GM23338 (cell line): ENCODE results near the gene KIF25. TPM values are rescaled to one million over a fixed set of nuclear protein-coding genes. Genes with fewer than 3 reads are reported as not detected.

Source experiments
- ATAC-seq: fragments of 200-7000 bp; cut with Tn5 transposase; 3 replicates; pipeline ENCODE4 v1.9.1; 2020
- DNase-seq: peaks from one replicate; pipeline ENCODE4 v3.0.0-alpha.2; 2015; ENCODE audit warnings: low spot score
- H2AFZ ChIP-seq: fragments of 200-600 bp; sonication (generic); 2 replicates; pipeline ENCODE4 v1.8.0; 2016; ENCODE audit warnings: antibody characterized with exemption, mild to moderate bottlenecking, moderate library complexity
- H3F3A ChIP-seq: fragments of 200-600 bp; sonication (generic); replicated peaks from 2 replicates; pipeline ENCODE4 v1.8.0; 2017; ENCODE audit warnings: antibody characterized with exemption, mixed run types, low read depth
- H3K27ac ChIP-seq: fragments of 200-600 bp; sonication (generic); 2 replicates; pipeline ENCODE4 v1.6.1; 2016; ENCODE audit warnings: low read depth
- H3K27me3 ChIP-seq: fragments of 200-600 bp; sonication (generic); 2 replicates; pipeline ENCODE4 v1.8.0; 2016; ENCODE audit warnings: mild to moderate bottlenecking, mixed run types, moderate library complexity; ENCODE audit not compliant: insufficient read depth
- H3K36me3 ChIP-seq: fragments of 200-600 bp; sonication (generic); 2 replicates; pipeline ENCODE4 v1.8.0; 2016; ENCODE audit warnings: mild to moderate bottlenecking; ENCODE audit not compliant: insufficient read depth
- H3K4me1 ChIP-seq: fragments of 200-600 bp; sonication (generic); 2 replicates; pipeline ENCODE4 v1.8.0; 2016; ENCODE audit warnings: mild to moderate bottlenecking, moderate library complexity; ENCODE audit not compliant: insufficient read depth
- H3K4me2 ChIP-seq: fragments of 200-600 bp; sonication (generic); 2 replicates; pipeline ENCODE4 v1.7.1; 2017; ENCODE audit warnings: mixed run types
- H3K4me3 ChIP-seq: fragments of 200-600 bp; sonication (generic); 2 replicates; pipeline ENCODE4 v1.6.1; 2016; ENCODE audit warnings: mixed run types
- H3K79me2 ChIP-seq: fragments of 200-600 bp; sonication (generic); replicated peaks from 2 replicates; pipeline ENCODE4 v1.8.0; 2017; ENCODE audit warnings: mild to moderate bottlenecking; ENCODE audit not compliant: insufficient read depth
- H3K9me2 ChIP-seq: fragments of 200-600 bp; sonication (generic); 2 replicates; pipeline ENCODE4 v1.8.0; 2017; ENCODE audit not compliant: insufficient read depth
- H4K20me1 ChIP-seq: fragments of 200-600 bp; sonication (generic); replicated peaks from 2 replicates; pipeline ENCODE4 v1.8.0; 2017; ENCODE audit warnings: mild to moderate bottlenecking; ENCODE audit not compliant: insufficient read depth
- H3K27ac Mint-ChIP-seq: 2 replicates; pipeline ENCODE4 v1.8.0; 2020; ENCODE audit warnings: inconsistent platforms, mild to moderate bottlenecking, moderate library complexity, mixed read lengths
- H3K27me3 Mint-ChIP-seq: 3 replicates; pipeline ENCODE4 v1.8.0; 2022; ENCODE audit warnings: low read depth, mild to moderate bottlenecking, moderate library complexity, mixed read lengths, inconsistent platforms; ENCODE audit not compliant: insufficient read depth, poor library complexity
- H3K36me3 Mint-ChIP-seq: 3 replicates; pipeline ENCODE4 v1.8.0; 2021; ENCODE audit warnings: low read depth, mild to moderate bottlenecking, inconsistent platforms, moderate library complexity, mixed read lengths
- H3K4me1 Mint-ChIP-seq: 3 replicates; pipeline ENCODE4 v1.8.0; 2020; ENCODE audit warnings: mild to moderate bottlenecking, inconsistent platforms, mixed read lengths
- H3K4me3 Mint-ChIP-seq: 3 replicates; pipeline ENCODE4 v1.8.0; 2021; ENCODE audit warnings: moderate library complexity, mild to moderate bottlenecking, inconsistent platforms, mixed read lengths
- H3K9me3 Mint-ChIP-seq: 3 replicates; pipeline ENCODE4 v1.8.0; 2020; ENCODE audit warnings: moderate library complexity, mild to moderate bottlenecking, inconsistent platforms, mixed read lengths
- EZH2 ChIP-seq: fragments of 200-600 bp; sonication (generic); IDR thresholded peaks from one replicate; pipeline ENCODE4 v1.8.0; 2017; ENCODE audit warnings: antibody characterized with exemption, mild to moderate bottlenecking, low read depth; ENCODE audit not compliant: unreplicated experiment
- JUNB ChIP-seq: IDR thresholded peaks from one replicate; pipeline ENCODE4 v1.6.1; 2016; ENCODE audit warnings: antibody characterized with exemption; ENCODE audit not compliant: unreplicated experiment
- polyA plus RNA-seq: library from polyadenylated mRNA; unstranded; fragments of >200 nt; fragmentation: Nextera tagmentation; extraction: Ambion mirVana; gene quantifications from 2 replicates; pipeline ENCODE4 v1.2.1, GENCODE V29; 2016
- total RNA-seq: library from RNA; depleted of rRNA; stranded (reverse); fragments of >200 nt; shearing (Covaris generic); gene quantifications from 2 replicates; pipeline ENCODE4 v1.2.3, GENCODE V29; 2014
- TF ChIP-seq, protein P1 (sequence below), 2 experiments: fragments of 200-600 bp in 1 of 2; sonication (generic) in 1 of 2; conservative IDR thresholded peaks; 2 replicates each; pipeline versions ENCODE4 v1.5.1 to v1.6.1; 2016 to 2017; ENCODE audit warnings: antibody characterized with exemption in 2 of 2, low read depth in 2 of 2, mild to moderate bottlenecking in 2 of 2, moderate library complexity in 1 of 2
- TF ChIP-seq, protein P2 (sequence below): IDR thresholded peaks from 2 replicates; pipeline ENCODE4 v1.6.1; 2016; ENCODE audit warnings: antibody characterized with exemption
- TF ChIP-seq, protein P3 (sequence below): fragments of 250-450 bp; sonication (Bioruptor Pico); IDR thresholded peaks from 2 replicates; pipeline ENCODE4 v1.5.0; 2020; ENCODE audit warnings: mild to moderate bottlenecking, moderate library complexity

KIF25 gene
- total and polyA plus RNA-seq, 2 experiments from 2014 or later = 0.69 to 0.76 TPM

DNA sequence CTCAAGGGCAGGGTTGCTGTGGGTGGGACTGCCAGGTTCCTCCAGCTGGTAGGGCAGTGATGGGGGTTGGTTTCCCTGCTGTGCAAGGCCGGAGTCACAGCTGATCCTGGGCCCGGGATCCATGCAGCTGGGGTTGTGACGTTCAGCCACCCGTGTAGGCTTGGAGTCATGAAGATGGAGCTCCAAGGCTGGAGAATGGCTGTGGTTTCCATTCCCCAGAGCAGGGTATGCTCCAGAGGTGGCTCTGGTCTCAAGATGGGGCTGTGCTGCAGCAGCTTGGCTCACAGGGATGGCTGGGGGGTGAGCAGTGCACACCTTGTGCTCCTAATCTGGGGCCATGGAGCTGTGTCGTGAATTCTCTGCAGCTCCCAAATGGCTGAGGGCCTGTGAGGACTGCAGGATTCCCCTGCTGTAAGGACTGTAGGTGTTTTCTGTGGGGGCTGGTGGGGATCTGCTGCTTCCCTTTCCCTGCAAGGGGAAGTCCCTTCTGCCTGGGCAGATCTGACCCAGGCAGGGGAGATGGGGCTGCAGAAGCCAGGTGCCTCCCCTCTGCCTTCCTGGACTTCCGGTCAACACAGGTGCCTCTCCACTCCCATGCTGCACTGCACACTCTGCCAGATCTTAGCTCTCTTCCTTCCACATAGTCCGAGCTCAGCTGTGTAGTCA lies 15.9 kb downstream of the KIF25 start:
- Mint-ChIP-seq H3K9me3 (peaks cover 15% of the 10 kb centered on the region), H3K4me3 (no peak overlapping the region), H3K36me3 (peaks cover 7% of the 10 kb centered on the region; the same call in 1 of the 3 replicates), H3K27ac (no peak overlapping the region), H3K27me3 (no peaks in the 10 kb centered on the region), H3K4me1 (peaks cover 9% of the 10 kb centered on the region; the same call in 2 of the 3 replicates)
- TF ChIP-seq, protein P1, sequence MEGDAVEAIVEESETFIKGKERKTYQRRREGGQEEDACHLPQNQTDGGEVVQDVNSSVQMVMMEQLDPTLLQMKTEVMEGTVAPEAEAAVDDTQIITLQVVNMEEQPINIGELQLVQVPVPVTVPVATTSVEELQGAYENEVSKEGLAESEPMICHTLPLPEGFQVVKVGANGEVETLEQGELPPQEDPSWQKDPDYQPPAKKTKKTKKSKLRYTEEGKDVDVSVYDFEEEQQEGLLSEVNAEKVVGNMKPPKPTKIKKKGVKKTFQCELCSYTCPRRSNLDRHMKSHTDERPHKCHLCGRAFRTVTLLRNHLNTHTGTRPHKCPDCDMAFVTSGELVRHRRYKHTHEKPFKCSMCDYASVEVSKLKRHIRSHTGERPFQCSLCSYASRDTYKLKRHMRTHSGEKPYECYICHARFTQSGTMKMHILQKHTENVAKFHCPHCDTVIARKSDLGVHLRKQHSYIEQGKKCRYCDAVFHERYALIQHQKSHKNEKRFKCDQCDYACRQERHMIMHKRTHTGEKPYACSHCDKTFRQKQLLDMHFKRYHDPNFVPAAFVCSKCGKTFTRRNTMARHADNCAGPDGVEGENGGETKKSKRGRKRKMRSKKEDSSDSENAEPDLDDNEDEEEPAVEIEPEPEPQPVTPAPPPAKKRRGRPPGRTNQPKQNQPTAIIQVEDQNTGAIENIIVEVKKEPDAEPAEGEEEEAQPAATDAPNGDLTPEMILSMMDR (conservative IDR thresholded peaks at IDR 0.05; ENCODE audit: low read depth in 2 of 2) = no peak
- TF ChIP-seq, protein P2, sequence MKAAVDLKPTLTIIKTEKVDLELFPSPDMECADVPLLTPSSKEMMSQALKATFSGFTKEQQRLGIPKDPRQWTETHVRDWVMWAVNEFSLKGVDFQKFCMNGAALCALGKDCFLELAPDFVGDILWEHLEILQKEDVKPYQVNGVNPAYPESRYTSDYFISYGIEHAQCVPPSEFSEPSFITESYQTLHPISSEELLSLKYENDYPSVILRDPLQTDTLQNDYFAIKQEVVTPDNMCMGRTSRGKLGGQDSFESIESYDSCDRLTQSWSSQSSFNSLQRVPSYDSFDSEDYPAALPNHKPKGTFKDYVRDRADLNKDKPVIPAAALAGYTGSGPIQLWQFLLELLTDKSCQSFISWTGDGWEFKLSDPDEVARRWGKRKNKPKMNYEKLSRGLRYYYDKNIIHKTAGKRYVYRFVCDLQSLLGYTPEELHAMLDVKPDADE = no peak
- no peak for TF ChIP-seq EZH2
- TF ChIP-seq, protein P3, sequence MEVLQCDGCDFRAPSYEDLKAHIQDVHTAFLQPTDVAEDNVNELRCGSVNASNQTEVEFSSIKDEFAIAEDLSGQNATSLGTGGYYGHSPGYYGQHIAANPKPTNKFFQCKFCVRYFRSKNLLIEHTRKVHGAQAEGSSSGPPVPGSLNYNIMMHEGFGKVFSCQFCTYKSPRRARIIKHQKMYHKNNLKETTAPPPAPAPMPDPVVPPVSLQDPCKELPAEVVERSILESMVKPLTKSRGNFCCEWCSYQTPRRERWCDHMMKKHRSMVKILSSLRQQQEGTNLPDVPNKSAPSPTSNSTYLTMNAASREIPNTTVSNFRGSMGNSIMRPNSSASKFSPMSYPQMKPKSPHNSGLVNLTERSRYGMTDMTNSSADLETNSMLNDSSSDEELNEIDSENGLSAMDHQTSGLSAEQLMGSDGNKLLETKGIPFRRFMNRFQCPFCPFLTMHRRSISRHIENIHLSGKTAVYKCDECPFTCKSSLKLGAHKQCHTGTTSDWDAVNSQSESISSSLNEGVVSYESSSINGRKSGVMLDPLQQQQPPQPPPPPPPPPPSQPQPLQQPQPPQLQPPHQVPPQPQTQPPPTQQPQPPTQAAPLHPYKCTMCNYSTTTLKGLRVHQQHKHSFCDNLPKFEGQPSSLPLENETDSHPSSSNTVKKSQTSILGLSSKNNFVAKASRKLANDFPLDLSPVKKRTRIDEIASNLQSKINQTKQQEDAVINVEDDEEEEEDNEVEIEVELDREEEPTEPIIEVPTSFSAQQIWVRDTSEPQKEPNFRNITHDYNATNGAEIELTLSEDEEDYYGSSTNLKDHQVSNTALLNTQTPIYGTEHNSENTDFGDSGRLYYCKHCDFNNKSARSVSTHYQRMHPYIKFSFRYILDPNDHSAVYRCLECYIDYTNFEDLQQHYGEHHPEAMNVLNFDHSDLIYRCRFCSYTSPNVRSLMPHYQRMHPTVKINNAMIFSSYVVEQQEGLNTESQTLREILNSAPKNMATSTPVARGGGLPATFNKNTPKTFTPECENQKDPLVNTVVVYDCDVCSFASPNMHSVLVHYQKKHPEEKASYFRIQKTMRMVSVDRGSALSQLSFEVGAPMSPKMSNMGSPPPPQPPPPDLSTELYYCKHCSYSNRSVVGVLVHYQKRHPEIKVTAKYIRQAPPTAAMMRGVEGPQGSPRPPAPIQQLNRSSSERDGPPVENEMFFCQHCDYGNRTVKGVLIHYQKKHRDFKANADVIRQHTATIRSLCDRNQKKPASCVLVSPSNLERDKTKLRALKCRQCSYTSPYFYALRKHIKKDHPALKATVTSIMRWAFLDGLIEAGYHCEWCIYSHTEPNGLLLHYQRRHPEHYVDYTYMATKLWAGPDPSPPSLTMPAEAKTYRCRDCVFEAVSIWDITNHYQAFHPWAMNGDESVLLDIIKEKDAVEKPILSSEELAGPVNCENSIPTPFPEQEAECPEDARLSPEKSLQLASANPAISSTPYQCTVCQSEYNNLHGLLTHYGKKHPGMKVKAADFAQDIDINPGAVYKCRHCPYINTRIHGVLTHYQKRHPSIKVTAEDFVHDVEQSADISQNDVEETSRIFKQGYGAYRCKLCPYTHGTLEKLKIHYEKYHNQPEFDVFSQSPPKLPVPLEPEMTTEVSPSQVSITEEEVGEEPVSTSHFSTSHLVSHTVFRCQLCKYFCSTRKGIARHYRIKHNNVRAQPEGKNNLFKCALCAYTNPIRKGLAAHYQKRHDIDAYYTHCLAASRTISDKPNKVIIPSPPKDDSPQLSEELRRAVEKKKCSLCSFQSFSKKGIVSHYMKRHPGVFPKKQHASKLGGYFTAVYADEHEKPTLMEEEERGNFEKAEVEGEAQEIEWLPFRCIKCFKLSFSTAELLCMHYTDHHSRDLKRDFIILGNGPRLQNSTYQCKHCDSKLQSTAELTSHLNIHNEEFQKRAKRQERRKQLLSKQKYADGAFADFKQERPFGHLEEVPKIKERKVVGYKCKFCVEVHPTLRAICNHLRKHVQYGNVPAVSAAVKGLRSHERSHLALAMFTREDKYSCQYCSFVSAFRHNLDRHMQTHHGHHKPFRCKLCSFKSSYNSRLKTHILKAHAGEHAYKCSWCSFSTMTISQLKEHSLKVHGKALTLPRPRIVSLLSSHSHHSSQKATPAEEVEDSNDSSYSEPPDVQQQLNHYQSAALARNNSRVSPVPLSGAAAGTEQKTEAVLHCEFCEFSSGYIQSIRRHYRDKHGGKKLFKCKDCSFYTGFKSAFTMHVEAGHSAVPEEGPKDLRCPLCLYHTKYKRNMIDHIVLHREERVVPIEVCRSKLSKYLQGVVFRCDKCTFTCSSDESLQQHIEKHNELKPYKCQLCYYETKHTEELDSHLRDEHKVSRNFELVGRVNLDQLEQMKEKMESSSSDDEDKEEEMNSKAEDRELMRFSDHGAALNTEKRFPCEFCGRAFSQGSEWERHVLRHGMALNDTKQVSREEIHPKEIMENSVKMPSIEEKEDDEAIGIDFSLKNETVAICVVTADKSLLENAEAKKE (CRISPR knock-in tag) = no peak
- no peak for TF ChIP-seq JUNB
- Histone ChIP-seq H3K9me2 (no peaks in the 10 kb centered on the region), H3K4me1 (no peaks in the 10 kb centered on the region), H3K79me2 (no peaks in the 10 kb centered on the region), H3K27me3 (no peaks in the 10 kb centered on the region), H3F3A (no peaks in the 10 kb centered on the region), H3K4me3 (no peak overlapping the region), H3K36me3 (no peaks in the 10 kb centered on the region), H4K20me1 (no peaks in the 10 kb centered on the region), H2AFZ (no peak overlapping the region), H3K4me2 (no peak overlapping the region), H3K27ac (no peak overlapping the region)
- ATAC-seq (no peak), DNase-seq (no peak)
